Gastroesophageal sphincter (tissue), 3 donors: ENCODE results near the gene SMARCAL1.

ENCODE experiments used
- EP300 ChIP-seq: sonication (generic); formaldehyde crosslinking; IDR thresholded peaks from one replicate; pipeline ENCODE4 v1.6.1; 2017; ENCODE audit warnings: antibody characterized with exemption, mild to moderate bottlenecking
- POLR2A ChIP-seq, 2 donors: fragments of 450-650 bp; IDR thresholded peaks; one replicate each; pipeline ENCODE4 v1.6.1; 2017; ENCODE audit warnings: antibody characterized with exemption in 2 of 2, mild to moderate bottlenecking in 2 of 2, moderate library complexity in 1 of 2
- POLR2AphosphoS5 ChIP-seq: sonication (generic); formaldehyde crosslinking; IDR thresholded peaks from one replicate; pipeline ENCODE4 v1.6.1; 2017; ENCODE audit warnings: antibody characterized with exemption
- TF ChIP-seq, protein P1 (sequence below), 4 experiments: fragments of 200-600 bp in 2 of 4; fragments of 450-650 bp in 2 of 4; sonication (generic) in 1 of 4; IDR thresholded peaks; one replicate each; pipeline ENCODE4 v1.5.1; 2017 to 2019; ENCODE audit warnings: antibody characterized with exemption in 4 of 4, mild to moderate bottlenecking in 2 of 4, moderate library complexity in 2 of 4

GRCh38 chr2:216385478-216385877 lies 26.8 kb upstream of the SMARCAL1 start:
- TF ChIP-seq, protein P1, sequence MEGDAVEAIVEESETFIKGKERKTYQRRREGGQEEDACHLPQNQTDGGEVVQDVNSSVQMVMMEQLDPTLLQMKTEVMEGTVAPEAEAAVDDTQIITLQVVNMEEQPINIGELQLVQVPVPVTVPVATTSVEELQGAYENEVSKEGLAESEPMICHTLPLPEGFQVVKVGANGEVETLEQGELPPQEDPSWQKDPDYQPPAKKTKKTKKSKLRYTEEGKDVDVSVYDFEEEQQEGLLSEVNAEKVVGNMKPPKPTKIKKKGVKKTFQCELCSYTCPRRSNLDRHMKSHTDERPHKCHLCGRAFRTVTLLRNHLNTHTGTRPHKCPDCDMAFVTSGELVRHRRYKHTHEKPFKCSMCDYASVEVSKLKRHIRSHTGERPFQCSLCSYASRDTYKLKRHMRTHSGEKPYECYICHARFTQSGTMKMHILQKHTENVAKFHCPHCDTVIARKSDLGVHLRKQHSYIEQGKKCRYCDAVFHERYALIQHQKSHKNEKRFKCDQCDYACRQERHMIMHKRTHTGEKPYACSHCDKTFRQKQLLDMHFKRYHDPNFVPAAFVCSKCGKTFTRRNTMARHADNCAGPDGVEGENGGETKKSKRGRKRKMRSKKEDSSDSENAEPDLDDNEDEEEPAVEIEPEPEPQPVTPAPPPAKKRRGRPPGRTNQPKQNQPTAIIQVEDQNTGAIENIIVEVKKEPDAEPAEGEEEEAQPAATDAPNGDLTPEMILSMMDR (IDR thresholded peaks at IDR 0.05), result no peak
- no peak for TF ChIP-seq POLR2A (IDR thresholded peaks at IDR 0.05)
- no peak for TF ChIP-seq POLR2AphosphoS5
- no peak for TF ChIP-seq EP300
